H1 (cell line): ENCODE measurements around the gene DOK1. TPM values are rescaled to one million over a fixed set of nuclear protein-coding genes. Genes with fewer than 3 reads are reported as not detected.

Source experiments
- BACH1 ChIP-seq: IDR thresholded peaks from 2 replicates; pipeline ENCODE4 v1.6.1; 2012; ENCODE audit warnings: low read length, improper control_type of control experiment
- CHD7 ChIP-seq: fragments of 300-600 bp; sonication (generic); IDR thresholded peaks from 2 replicates; pipeline ENCODE4 v1.7.1; 2012; ENCODE audit warnings: low read length, moderate library complexity, mild to moderate bottlenecking, inconsistent platforms; ENCODE audit not compliant: insufficient replicate concordance
- KDM1A ChIP-seq: fragments of 200-600, 300-600 bp; sonication (generic); IDR thresholded peaks from 2 replicates; pipeline ENCODE4 v1.7.1; 2016; ENCODE audit warnings: mild to moderate bottlenecking, low read length, borderline replicate concordance
- KDM4A ChIP-seq: IDR thresholded peaks from one replicate; pipeline ENCODE4 v1.7.1; 2012; ENCODE audit warnings: low read depth, mild to moderate bottlenecking, moderate library complexity, low read length, inconsistent platforms; ENCODE audit not compliant: severe bottlenecking
- RNF2 ChIP-seq: fragments of 200-900, 300-1000 bp; sonication (generic); IDR thresholded peaks from 2 replicates; pipeline ENCODE4 v1.7.1; 2016; ENCODE audit warnings: borderline replicate concordance, low read depth, mild to moderate bottlenecking, antibody characterized with exemption, low read length; ENCODE audit not compliant: poor library complexity, severe bottlenecking; ENCODE audit errors: missing control alignments
- SAP30 ChIP-seq: fragments of 300-600 bp; sonication (generic); IDR thresholded peaks from 2 replicates; pipeline ENCODE4 v1.7.1; 2012; ENCODE audit warnings: low read length, moderate library complexity, mild to moderate bottlenecking, inconsistent platforms; ENCODE audit not compliant: insufficient read depth, insufficient replicate concordance
- SIN3A ChIP-seq, 2 experiments: IDR thresholded peaks in 1 of 2; conservative IDR thresholded peaks in 1 of 2; 2 replicates each; pipeline ENCODE4 v1.6.1; 2011 to 2012; ENCODE audit warnings: low read length in 2 of 2, improper control_type of control experiment in 1 of 2, low read depth in 1 of 2, mild to moderate bottlenecking in 1 of 2
- SIX5 ChIP-seq: IDR thresholded peaks from 2 replicates; pipeline ENCODE4 v1.6.1; 2011; ENCODE audit warnings: mild to moderate bottlenecking, low read depth, low read length
- polyA plus RNA-seq, 7 experiments: library from polyadenylated mRNA; depleted of rRNA in 3 of 7; stranded (reverse) in 5 of 7; unstranded in 2 of 7; fragments of >200 nt in 5 of 7; fragments of 200-250 nt in 2 of 7; gene quantifications; 1 replicate in 5 of 7; 2 replicates in 1 of 7; 4 replicates in 1 of 7; pipeline versions ENCODE4 v1.2.1 to v1.2.3, GENCODE V29; 2011 to 2013; ENCODE audit warnings: missing spikeins in 2 of 7, mixed read lengths in 2 of 7
- total RNA-seq: library from RNA; stranded (reverse); fragmentation: NEBNext Ultra II Directional; extraction: Animal tissue kit (Norgen Biotek cat#: 25700); gene quantifications from 2 replicates; pipeline ENCODE4 v1.2.1, GENCODE V29; 2021

Gene DOK1
- total and polyA plus RNA-seq, 2 of the 8 experiments (the other 6 are each of a cell fraction or from before 2014, with no cell fraction given), result 11.0 to 14.3 TPM

GRCh38 chr2:74548900-74549826 lies 5.4 kb upstream of the DOK1 start (continued):
- no peak for TF ChIP-seq CHD7
- TF ChIP-seq SAP30, result peak; percentile 67
- no peak for TF ChIP-seq RNF2
- TF ChIP-seq SIX5, result no peak
- TF ChIP-seq KDM4A, result peak; percentile 92
- TF ChIP-seq BACH1, result no peak
- TF ChIP-seq KDM1A, result no peak; the same call in 1 of the 2 replicates
- TF ChIP-seq SIN3A (conservative IDR thresholded peaks at IDR 0.05 in 1 of 2, IDR thresholded peaks at IDR 0.05 in 1 of 2; ENCODE audit: low read depth in 1 of 2, low read length in 2 of 2), result no peak; a peak in 2 of 4 replicates
